ENCODE data around the gene RNASE13.

- no peak for TF ChIP-seq POLR2AphosphoS5 (IDR thresholded peaks at IDR 0.05; ENCODE audit: low read depth, low read length)
- no peak for TF ChIP-seq REST (IDR thresholded peaks at IDR 0.05; ENCODE audit: insufficient read depth in 1 of 2, low read depth in 2 of 2, low read length in 2 of 2)
These were observed 19.6 kb upstream of the RNASE13 start for GRCh38 chr14:21054123-21054767.

Measured in PFSK-1 (cell line).